GM18867 (cell line): ENCODE results near the gene SLC35F4.

Experiments used
- ATAC-seq: cut with Tn5 transposase; IDR thresholded peaks from one replicate; pipeline ENCODE4 v1.9.1; 2021; ENCODE audit warnings: mild to moderate bottlenecking, moderate library complexity; ENCODE audit not compliant: unreplicated experiment

Gene SLC35F4

DNA sequence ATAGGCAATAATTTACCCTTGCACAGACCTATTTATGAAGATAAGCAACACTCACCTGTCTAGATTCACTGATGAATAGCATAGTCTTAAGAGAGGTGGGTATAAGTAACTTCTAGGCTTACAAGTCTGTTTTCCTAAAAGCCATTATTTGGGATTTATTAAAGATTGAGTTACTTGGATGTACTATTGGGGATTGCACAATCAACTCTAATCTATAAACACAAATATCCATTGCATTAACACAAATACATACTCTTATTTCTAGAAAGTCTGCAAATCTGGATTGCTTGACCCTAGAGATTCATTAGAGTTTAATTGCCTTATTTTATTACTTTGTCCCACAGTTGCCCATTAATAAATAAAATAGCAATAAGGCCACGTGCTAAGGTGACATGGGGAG, 224.1 kb downstream of the SLC35F4 start:
- ATAC-seq, result no peak

DNA sequence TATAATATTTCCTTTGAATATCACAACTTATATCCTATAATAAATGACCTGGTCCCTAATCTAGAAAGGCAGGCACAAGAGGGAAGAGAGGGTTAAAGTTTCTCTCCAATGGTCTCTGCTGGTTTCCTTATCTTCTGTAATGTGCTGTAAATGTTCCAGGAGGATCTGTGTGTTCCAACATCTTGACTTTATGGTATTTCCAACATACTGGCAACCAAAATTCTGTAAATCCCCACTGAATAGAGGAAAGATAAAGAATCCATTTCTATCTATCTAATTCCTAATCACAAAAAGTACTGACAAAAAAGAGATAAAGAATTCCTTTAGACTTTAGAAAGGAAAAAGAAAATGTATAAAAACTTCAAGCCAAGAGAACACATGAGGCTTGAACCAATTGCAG, 225.9 kb downstream of the SLC35F4 start:
- ATAC-seq, result no peak

DNA sequence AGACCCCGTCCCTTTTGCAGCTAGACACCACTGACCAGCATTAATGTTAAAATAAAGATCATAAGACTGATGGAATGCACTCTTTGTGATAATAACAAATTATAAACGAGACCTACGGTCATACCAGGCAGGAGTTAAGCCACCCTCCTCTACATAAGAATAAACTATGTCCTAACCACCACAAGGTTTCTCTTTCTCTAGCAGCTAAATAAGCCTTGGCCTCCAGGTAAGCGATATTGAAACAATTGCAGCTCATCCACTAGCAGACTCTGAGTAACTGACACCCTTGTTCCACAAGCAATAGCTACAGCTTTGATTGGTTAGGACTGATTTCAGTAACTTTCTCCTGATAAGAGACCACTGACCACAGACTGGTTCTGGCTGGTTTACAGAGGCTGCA, 228.0 kb downstream of the SLC35F4 start:
- ATAC-seq, result no peak

DNA sequence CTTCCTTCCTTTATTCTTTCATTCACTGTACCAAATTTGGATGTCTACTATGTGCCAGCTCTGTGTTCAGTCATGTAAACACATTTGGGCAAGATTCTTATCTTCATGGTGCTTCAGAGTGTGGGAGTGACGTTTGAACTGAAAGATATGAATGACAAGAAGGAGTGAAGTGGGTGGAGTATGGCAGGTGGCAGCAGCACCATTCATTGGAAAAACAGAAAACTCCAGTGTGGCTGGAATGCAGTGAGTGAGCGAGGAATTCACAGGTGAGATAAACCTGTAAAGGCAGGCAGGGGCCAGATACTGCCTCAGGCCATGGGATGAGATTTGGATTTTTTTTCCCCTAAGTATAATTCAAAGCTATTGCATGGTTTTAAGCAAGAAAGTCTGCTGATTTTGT, 231.6 kb downstream of the SLC35F4 start:
- ATAC-seq, result no peak

DNA sequence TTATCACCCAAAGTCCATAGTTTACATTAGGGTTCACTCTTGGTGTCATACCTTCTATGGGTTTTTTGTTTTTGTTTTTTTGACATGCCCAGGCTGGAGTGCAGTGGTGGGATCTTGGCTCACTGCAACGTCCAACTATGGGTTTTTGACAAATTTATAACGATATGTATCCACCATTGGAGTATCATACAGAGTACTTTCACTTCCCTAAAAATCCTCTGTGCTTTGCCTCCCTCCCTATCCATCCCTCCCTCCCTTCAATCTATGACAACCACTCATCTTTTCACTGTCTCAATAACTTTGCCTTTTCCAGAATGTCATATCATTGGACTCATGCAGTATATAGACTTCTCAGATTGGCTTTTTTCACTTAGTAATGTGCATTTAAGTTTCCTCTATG, 233.2 kb downstream of the SLC35F4 start:
- no peak for ATAC-seq

DNA sequence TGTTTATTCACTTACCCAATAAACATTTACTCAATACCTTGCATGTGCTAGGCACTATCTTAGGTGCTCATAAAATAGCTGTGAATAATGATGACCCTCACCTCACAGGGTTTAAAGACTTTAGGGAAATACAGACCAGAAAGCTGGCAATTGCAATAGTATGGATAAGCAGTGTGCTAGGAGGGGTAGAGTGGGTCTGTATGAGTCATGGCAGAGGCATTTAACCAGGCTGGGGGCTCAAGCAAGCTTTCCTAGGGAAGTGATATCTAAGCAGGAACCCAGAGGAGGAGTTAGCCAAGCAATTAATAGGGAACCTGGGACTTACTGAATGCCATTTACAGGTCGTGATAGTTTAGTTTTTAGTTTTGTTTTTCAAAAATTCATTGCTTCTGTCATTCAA, 248.4 kb downstream of the SLC35F4 start:
- no peak for ATAC-seq

DNA sequence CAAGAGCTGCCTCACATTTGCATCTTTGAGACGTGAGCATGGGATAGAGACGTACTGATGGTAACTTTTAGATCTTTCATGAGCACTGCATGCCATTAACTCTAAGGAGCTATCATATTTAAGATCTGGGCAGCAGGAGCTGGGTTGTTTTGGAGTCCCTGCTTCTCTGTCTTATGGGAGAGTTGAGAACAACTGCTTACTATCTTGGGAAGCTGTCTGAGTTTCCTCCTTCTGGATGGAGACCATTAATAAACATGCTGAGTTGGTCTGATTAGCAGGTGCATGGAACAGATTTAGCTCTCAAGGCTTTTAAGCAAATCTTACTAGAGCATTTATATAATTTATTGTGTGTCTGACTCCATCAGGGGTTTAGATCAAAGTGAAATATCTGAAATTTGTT, 252.9 kb downstream of the SLC35F4 start:
- no peak for ATAC-seq

DNA sequence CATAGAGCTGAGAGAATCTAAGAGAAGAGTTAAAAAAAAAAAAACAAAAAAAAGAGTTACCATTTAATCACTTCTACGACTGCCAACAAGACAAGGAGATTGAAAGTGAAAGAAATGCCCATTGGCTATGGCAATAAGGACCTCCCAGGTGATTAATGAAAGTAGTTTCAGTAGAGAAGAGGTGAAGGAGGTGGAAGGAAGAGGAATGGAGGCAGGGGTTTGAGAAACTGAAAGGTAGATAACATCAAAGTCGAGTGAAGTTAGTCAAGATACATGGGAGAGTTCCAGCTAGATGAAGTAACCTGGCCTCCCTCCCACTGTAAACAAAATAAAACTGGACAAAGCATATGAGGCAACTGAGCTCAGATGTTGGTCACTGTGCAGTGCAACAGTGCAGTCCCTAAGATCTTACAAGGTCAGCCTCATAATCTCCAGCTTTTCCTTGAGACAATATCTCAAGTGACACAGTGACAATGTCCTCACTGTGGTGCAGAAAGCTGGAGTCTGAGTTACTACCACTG, 254.3 kb downstream of the SLC35F4 start:
- peak; percentile 39 for ATAC-seq

DNA sequence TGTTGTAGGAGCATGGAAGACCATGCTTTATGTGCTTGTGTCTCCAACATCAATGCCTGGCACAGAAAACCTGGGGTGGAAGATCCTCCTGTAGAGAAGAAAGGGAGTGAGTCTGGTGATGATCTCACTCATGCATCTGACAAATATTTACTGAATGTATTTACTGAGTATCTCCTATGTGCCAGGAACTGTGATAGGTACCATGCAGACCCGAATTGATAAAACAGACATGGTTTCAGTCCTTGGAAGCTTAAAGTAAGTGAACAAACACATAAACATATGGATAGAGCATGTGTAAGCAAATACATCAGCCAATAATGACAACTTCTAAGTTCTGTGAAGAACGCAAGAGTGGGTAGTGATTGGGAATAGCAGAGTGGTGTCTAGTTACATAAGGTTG, 255.3 kb downstream of the SLC35F4 start:
- ATAC-seq, result no peak

DNA sequence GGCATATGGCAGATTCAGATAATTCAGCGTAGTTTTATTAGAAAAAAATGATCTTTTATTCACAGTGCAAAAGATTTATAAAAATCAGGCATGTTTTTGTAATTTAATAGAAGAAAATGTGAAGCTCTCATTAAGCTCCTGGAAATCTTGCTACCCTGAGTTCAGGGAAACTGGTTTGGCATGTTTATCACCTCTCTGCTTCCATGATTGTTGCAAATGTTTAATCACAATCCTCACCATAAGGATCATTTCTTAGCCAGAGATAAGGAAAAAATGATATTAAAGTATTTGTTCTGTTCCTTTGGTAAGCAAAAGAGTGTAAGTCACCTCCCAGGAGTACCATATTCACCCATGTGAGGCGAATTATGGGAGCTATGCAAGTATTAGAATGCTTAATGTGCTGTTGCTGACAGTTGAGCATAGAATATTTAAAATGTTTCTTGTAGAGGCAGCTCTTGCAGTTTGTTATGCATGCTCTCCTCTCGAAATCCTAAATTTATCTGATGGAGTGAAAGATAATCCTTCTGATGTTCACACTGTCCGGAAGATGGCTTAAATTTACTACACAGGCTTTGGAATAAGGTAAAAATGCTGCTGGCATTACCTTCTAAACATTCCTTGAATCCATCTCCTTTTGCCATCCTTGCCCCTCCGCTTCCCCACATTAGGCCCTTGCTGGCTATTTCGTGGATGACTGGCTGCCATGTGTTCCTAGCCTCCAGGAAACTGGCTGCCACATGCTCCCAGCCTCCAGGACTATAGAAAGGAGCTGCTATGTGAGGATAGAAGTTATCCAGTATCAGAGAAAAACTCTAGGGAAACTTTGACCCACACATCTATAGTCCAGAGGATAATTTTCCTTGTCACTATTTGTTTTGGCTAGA, 256.5 kb downstream of the SLC35F4 start:
- no peak for ATAC-seq

DNA sequence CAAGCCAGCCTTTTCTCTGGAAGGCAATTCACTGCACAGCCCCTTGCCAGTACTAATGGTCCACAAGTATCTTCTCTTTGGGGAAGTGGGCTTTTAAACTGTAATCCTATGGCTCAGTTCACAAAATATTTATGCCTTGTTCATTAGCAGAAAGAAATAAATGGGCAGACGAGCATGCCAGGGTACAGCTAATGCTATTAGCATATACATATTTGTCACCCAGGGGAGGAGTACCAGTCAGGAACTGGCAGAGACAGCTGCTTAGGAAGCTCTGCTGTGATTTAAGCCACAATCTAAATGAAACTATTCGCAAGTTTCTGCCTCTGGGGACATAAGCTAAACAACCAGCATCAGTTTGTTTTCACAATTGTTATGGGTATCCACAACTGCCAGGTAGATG, 258.8 kb downstream of the SLC35F4 start:
- no peak for ATAC-seq

DNA sequence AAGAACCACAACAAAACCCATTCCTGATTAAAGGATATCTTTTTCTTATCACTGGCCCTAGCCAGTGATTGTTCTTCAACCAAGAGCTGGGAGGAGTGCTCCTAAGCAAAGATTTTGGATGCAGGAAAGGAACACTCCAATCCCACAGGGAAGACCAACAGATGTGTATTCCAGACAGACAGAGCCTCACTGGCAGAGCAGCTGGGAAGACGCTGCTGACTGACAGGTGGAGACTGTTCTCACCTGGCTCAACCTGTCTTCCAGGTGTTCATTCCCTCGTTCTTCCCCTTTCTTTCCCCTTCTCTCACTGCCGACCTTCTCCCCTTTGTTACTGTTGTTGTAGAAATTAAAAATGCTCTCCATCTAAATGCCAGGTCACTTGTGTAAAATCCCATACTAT, 282.5 kb downstream of the SLC35F4 start:
- no peak for ATAC-seq

DNA sequence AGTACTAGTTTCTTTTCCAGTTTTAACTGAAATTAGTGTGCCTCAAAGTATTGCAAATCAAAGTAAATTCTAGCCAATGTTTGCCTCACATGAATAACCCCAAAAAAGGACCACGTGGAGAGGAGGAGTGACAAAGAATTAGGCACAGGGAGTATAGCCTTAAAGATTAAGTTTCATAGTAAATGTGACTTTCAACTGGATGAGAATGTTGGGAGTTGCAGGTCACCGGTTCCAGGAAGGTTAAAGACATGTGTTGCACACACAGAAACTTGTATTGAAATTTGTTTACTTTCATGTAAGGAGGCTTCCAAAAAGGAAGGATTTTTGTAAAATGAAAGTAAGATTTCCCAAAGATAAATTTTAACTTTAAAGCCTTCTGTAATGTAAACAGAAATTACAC, 283.1 kb downstream of the SLC35F4 start:
- ATAC-seq, result no peak

DNA sequence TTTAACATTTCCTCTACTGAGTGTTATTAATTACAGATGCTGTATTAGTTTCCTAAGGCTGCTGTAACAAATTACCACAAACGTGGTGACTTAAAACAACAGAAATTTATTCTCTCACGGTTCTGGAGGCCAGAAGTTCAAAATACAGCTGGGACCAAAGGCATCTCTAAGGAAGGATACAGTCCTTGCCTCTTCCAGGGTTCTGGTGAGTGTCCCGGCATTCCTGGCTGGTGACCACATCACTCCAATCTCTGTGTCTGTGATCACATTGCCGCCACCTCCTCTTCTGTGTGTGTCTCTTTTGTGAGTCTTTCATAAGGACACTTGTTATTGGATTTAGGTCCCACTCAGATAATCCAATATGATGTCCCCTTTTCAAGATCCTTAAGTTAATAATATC, 287.1 kb downstream of the SLC35F4 start:
- no peak for ATAC-seq

DNA sequence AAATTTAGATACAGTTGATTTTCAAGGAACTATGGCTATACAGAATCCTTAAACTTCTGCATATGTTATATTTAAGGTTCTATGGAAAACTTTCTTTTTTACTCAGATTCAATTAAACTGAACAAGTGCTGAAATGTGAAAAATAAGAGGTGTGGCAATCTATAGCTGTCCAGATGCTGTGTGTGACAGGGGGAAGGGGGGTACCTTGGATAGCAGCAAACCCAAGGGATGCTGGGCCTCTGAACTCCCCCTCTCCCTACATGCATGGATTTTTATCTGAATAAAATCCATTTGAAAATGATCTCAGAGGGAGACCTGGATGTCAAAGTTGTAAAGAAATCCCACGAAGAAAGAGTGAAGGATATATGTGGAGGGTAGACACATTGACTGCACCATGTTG, 289.4 kb downstream of the SLC35F4 start:
- ATAC-seq, result no peak

DNA sequence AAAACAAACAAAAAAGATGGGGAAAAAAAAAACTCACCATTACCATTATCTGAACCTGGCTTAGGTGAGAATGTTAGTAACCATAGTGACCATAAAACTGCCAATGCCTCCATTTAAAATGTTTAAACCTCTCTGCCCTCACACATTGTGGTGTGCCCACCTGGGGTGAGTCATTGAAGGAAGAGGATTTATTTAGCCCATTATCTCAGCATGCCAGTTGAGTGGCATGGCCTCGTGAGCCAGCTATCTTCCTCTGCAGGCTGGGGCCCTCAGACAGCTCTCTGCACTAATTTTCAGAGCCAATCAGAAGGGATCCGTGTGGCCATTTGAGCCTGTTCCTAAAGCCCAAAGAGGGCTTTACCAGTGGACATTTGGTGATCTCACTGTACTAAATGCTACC, 290.4 kb downstream of the SLC35F4 start:
- no peak for ATAC-seq

DNA sequence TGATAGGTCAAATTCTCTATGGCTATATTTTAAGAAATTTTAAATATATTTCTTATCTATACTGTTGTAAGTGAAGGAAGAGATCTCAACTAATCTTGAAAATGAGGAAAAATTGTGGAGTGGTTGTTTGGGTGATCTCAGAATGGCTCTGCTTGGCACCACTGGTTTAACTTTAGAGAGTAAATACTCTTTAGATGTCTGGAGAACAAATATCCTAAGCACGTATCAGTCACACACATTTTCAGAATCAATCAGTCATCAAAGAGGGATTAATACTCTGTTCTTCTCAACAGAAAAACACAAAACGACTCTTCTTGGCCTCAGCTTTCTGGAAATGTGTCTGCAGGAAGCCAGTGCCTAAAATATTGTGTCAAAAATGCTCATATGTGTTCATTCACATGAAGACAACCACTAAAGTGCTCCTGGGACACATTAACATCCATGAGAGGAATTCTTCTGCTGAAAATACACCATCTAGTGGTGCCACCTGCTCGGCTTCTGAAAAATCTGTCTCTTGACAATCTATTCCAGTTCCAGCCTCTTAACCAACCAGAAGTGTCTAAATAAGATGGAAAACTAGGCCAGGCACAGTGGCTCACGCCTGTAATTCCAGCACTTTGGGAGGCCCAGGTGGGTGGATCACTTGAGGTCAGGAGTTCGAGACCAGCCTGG, 291.1 kb downstream of the SLC35F4 start:
- no peak for ATAC-seq

DNA sequence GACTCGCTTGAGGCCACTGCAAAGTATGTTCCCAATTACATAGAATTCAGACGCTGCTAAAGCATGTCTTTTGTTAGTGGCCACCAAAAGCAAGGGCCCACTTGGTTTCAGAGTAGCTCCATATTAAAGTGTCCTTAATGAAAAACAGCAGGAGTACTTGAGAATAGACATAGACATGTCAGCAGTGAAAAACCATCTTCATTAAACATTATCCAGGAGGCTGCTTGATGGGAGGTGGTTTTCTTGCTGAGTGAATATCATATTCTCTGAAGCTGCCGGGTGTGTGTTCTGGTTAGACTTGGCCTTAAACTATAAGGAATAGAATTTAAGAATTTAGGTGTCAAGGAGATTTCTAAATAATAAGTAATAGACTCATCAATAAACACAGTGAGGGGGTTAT, 292.7 kb downstream of the SLC35F4 start:
- ATAC-seq, result no peak

DNA sequence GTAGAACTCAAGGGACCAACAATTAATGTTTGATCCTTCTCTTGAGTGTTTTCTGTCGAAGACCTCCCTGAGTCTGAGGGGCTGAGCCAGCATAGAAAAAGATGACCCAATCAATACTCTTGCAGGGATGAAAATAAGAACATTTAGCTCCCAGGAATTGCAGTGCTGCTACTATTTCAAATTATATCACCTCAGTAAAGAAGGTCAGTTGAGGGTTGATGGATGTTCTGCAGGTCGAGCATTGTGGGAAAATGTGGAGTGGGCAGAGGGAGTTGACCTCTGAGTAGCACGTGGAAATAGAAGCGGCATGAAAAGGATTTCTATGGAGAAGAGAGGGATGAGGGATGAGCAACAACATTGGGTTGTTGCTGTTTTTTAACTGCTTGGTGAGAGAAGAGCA, 297.3 kb downstream of the SLC35F4 start:
- no peak for ATAC-seq

DNA sequence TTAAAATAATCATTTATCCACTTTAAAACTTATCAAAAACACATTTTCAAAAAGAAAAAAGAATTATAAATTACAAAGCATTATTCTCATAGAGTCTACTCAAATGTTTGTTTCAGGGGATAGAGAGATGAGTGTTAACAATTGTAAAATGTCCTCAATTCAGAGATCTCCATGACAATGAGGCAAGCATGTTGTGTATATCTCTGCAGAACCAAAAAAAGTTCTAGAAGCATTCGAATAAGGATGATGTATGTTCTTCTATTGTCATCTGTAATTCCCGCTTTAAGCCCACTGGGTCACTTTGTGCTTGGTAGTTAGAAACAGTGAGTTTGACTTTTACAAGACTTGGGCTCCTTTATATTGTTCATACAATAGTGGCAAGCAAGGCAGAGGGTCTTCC, 298.7 kb downstream of the SLC35F4 start:
- ATAC-seq, result no peak

DNA sequence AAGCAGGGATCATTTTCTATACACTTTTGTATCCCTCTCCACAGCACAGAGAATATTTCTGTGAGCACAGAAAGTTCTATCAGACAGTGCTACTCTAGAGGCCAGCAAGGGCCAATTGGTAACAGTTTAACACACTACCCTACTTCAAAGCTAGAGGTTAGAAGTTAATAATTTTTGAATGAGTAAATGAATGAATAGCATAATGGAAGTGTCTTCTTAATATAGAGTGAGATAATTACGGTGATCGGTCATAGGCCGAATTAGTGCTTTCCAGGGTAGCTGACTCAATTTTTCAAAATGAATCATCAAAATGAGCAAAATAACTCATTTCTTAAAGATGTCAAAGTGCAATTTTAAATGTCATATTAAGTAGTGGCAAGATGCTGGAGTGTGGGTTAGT, 305.2 kb downstream of the SLC35F4 start:
- peak; percentile 71 for ATAC-seq

DNA sequence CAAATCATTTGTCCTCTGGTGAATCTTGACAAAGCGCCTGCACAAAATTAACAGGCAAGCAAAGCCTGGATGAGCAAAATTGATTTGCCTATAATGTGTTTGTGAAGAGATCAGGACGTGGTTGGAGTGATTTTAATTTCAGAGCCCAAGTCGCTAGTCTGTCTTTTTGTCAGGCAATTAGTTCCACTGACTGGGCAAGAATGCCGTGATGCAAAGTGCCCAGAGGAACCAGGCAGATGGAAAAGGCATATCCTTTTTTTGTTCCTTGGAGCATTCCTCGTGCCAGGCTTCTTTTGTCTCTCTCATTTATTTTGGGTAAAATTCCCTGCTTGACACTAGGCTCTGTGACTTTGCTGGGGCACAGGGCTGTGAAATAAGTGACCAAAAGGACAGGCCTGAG, 306.3 kb downstream of the SLC35F4 start:
- no peak for ATAC-seq
